Activated CD8-positive, alpha-beta memory T cell treated with anti-CD3 and anti-CD28 coated beads, Interleukin-2, amount 10 ng/mL, durations not matched to agents 7 days and 5 days (primary cell): ENCODE data around the gene SUDS3. TPM values are rescaled to one million over a fixed set of nuclear protein-coding genes. Genes with fewer than 3 reads are reported as not detected.

Source experiments
- ATAC-seq: fragments of 150-1000 bp; cut with Tn5 transposase; one replicate; pipeline ENCODE4 v1.10.0; 2021; ENCODE audit warnings: moderate library complexity
- CTCF ChIA-PET: fragments of 350-600 bp; sonication (Branson Sonifier 250); formaldehyde crosslinking; loops from one replicate; lab custom pipeline; 2021; ENCODE audit warnings: antibody characterized with exemption; lab: Charles Lee
- DNase-seq: peaks from one replicate; pipeline ENCODE4 v3.0.0-alpha.2; 2020
- H3K27ac Mint-ChIP-seq: one replicate; pipeline ENCODE4 v1.8.0; 2021; ENCODE audit warnings: mild to moderate bottlenecking, mixed read lengths
- H3K27me3 Mint-ChIP-seq: one replicate; pipeline ENCODE4 v1.8.0; 2021; ENCODE audit warnings: mixed read lengths
- H3K36me3 Mint-ChIP-seq: one replicate; pipeline ENCODE4 v1.8.0; 2021; ENCODE audit warnings: mild to moderate bottlenecking, mixed read lengths
- H3K4me1 Mint-ChIP-seq: one replicate; pipeline ENCODE4 v1.8.0; 2021; ENCODE audit warnings: mixed read lengths
- H3K4me3 Mint-ChIP-seq: one replicate; pipeline ENCODE4 v1.8.0; 2021; ENCODE audit warnings: mild to moderate bottlenecking, moderate library complexity, mixed read lengths
- H3K9me3 Mint-ChIP-seq: one replicate; pipeline ENCODE4 v1.8.0; 2022; ENCODE audit warnings: low read depth, mixed read lengths
- total RNA-seq, 2 experiments: library from RNA; stranded (reverse); gene quantifications; one replicate each; pipeline ENCODE4 v1.2.3, GENCODE V29; 2021

SUDS3 gene
- total RNA-seq = 10 to 100 TPM; 22.6 to 26.5 TPM

GRCh38 chr12:118376089-118377020 lies at the start of gene SUDS3:
Gene SUDS3 (plus strand): TSS chr12:118376555. CDS start chr12:118376692, 137 bp downstream.
- ATAC-seq = peak; percentile 35
- Mint-ChIP-seq H3K27ac (peak within 1 kb of the TSS; percentile 99), H3K9me3 (no peaks in the 10 kb centered on the region), H3K36me3 (peaks cover 5% of the 10 kb centered on the region), H3K4me3 (peak within 1 kb of the TSS; percentile 84), H3K27me3 (no peaks in the 10 kb centered on the region), H3K4me1 (peaks cover 36% of the 10 kb centered on the region)
- CTCF ChIA-PET = interaction anchor here (0.6 to 4.1 kb wide), 44 partner anchors 9 to 359 kb away, joined by 3 to 97 read pairs (median 5); partner anchors contain the start of genes PEBP1, RFC5 and WSB2
- peak; percentile 95 for DNase-seq

GRCh38 chr12:118326991-118327390 lies 49.4 kb upstream of the SUDS3 start:
- no peak for ATAC-seq
- H3K9me3 Mint-ChIP-seq = no peaks in the 10 kb centered on the region
- no peak overlapping the region for H3K4me3 Mint-ChIP-seq
- H3K4me1 Mint-ChIP-seq = peaks cover 6% of the 10 kb centered on the region
- no peak overlapping the region for H3K27ac Mint-ChIP-seq
- DNase-seq = no peak
- H3K27me3 Mint-ChIP-seq = no peaks in the 10 kb centered on the region
- CTCF ChIA-PET = no interaction called here
- H3K36me3 Mint-ChIP-seq = peaks cover 18% of the 10 kb centered on the region

DNA sequence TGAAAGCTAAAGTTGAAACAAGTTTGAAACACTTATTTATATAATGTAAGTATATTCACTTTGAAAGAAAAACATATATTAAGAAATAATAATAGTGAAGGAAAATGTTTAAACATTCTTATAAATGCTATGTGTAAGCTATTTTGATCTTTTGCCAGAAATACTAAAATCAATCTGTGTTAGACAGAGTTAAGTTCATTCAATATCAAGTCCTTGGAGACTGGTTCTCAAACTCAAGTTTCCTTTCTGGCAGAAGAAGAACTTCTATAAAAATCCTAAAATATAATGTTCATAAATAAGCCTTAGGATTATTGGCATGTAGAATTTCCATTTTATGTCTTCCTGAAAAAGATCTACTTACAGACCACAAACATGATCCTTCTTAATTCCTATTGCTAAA lies 49.0 kb upstream of the SUDS3 start:
- no peaks in the 10 kb centered on the region for H3K9me3 Mint-ChIP-seq
- peaks cover 18% of the 10 kb centered on the region for H3K36me3 Mint-ChIP-seq
- DNase-seq (no peak), ATAC-seq (no peak)
- no peaks in the 10 kb centered on the region for H3K27me3 Mint-ChIP-seq
- no peak overlapping the region for H3K4me3 Mint-ChIP-seq
- CTCF ChIA-PET = no interaction called here
- no peak overlapping the region for H3K27ac Mint-ChIP-seq
- peaks cover 6% of the 10 kb centered on the region for H3K4me1 Mint-ChIP-seq

- no peak overlapping the region for H3K27ac Mint-ChIP-seq
- H3K9me3 Mint-ChIP-seq = no peaks in the 10 kb centered on the region
- H3K4me1 Mint-ChIP-seq = peaks cover 10% of the 10 kb centered on the region
- peaks cover 29% of the 10 kb centered on the region for H3K36me3 Mint-ChIP-seq
- H3K4me3 Mint-ChIP-seq = no peak overlapping the region
- DNase-seq (no peak), ATAC-seq (no peak)
- CTCF ChIA-PET = no interaction called here
- H3K27me3 Mint-ChIP-seq = no peaks in the 10 kb centered on the region
Observed at GRCh38 chr12:118328486-118329330, 47.6 kb upstream of the SUDS3 start.

DNA sequence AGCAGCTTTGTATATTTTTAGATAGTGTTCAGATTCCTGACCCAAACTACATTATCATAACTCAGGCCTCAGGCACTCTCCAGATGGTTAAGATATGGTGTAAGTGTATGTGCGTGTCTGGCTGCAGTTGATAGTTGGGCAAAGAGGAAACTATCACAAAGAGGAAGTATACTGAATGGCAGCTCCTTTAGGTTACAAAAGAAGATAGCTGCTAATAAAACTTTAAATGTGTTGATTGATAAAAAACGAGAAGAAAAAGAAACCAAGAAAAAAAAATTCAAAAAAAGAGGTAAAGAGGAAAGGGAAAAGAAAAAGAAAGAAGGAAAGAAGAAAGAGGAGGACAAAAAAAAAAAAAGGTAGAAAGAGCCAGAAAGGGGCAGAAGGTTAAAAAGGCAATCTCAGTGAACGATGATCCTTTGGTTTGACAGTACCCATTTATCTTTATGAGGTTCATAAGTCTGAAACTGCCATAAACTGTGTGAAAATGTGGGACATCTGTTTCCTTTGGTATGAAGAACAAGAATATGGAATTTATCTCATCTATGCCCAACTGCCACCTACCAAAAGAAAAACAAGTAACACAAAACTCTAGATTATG lies 45.8 kb upstream of the SUDS3 start:
- Mint-ChIP-seq H3K9me3 (no peaks in the 10 kb centered on the region), H3K4me3 (no peak overlapping the region), H3K27me3 (no peaks in the 10 kb centered on the region), H3K27ac (no peak overlapping the region), H3K36me3 (peaks cover 32% of the 10 kb centered on the region), H3K4me1 (peaks cover 10% of the 10 kb centered on the region)
- CTCF ChIA-PET = no interaction called here
- ATAC-seq (no peak), DNase-seq (no peak)

- DNase-seq (no peak), ATAC-seq (no peak)
- no peaks in the 10 kb centered on the region for H3K27me3 Mint-ChIP-seq
- H3K27ac Mint-ChIP-seq = no peak overlapping the region
- H3K4me3 Mint-ChIP-seq = no peak overlapping the region
- CTCF ChIA-PET = interaction anchor here (0.8 to 1.2 kb wide), 3 partner anchors 25 to 44 kb away, joined by 3 to 5 read pairs (median 3); partner anchors contain the start of gene SUDS3
- no peaks in the 10 kb centered on the region for H3K9me3 Mint-ChIP-seq
- H3K36me3 Mint-ChIP-seq = peaks cover 31% of the 10 kb centered on the region
- H3K4me1 Mint-ChIP-seq = peaks cover 10% of the 10 kb centered on the region
Observed at GRCh38 chr12:118332511-118332910, 43.8 kb upstream of the SUDS3 start.

GRCh38 chr12:118334241-118334640 lies 42.1 kb upstream of the SUDS3 start:
- H3K4me3 Mint-ChIP-seq = no peak overlapping the region
- CTCF ChIA-PET = interaction anchor here (1.3 kb wide), 1 partner anchor 18 kb away, joined by 3 read pairs; no protein-coding TSS in a partner anchor
- DNase-seq = no peak

GRCh38 chr12:118334939-118335567 lies 41.3 kb upstream of the SUDS3 start:
- CTCF ChIA-PET = interaction anchor here (1.3 kb wide), 1 partner anchor 17 kb away, joined by 3 read pairs; no protein-coding TSS in a partner anchor
- H3K27ac Mint-ChIP-seq = no peak overlapping the region

More at GRCh38 chr12:118334241-118334640, 42.1 kb upstream of the SUDS3 start:
- ATAC-seq = no peak
- Mint-ChIP-seq H3K36me3 (peaks cover 31% of the 10 kb centered on the region), H3K27me3 (no peaks in the 10 kb centered on the region), H3K27ac (no peak overlapping the region), H3K4me1 (peaks cover 15% of the 10 kb centered on the region), H3K9me3 (no peaks in the 10 kb centered on the region)

DNA sequence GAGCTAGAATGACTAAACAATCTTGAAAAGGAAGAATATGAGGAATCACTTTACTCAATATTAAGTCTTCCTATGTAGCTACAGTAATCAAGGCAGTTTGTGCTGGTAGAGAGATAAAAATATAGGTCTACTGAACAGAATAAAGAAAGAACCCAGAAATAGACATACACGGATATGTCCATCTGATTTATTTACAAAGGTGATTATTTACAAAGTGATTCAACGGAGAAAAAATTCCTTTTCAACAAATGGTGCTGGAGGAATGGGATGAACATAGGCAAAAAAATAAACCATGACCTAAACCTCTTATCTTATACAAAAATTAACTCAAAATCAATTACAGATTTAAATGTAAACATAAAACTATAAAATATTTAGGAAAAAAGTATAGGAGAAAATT lies 40.2 kb upstream of the SUDS3 start:
- H3K27me3 Mint-ChIP-seq = no peaks in the 10 kb centered on the region
- no peak for ATAC-seq
- no peak overlapping the region for H3K4me3 Mint-ChIP-seq
- peaks cover 14% of the 10 kb centered on the region for H3K4me1 Mint-ChIP-seq
- H3K36me3 Mint-ChIP-seq = peaks cover 30% of the 10 kb centered on the region
- CTCF ChIA-PET = no interaction called here
- H3K27ac Mint-ChIP-seq = no peak overlapping the region
- no peak for DNase-seq
- H3K9me3 Mint-ChIP-seq = no peaks in the 10 kb centered on the region

More at GRCh38 chr12:118334939-118335567, 41.3 kb upstream of the SUDS3 start:
- no peaks in the 10 kb centered on the region for H3K9me3 Mint-ChIP-seq
- no peaks in the 10 kb centered on the region for H3K27me3 Mint-ChIP-seq
- DNase-seq = no peak
- H3K4me1 Mint-ChIP-seq = peaks cover 17% of the 10 kb centered on the region
- no peak overlapping the region for H3K4me3 Mint-ChIP-seq
- ATAC-seq = no peak
- H3K36me3 Mint-ChIP-seq = peaks cover 34% of the 10 kb centered on the region

DNA sequence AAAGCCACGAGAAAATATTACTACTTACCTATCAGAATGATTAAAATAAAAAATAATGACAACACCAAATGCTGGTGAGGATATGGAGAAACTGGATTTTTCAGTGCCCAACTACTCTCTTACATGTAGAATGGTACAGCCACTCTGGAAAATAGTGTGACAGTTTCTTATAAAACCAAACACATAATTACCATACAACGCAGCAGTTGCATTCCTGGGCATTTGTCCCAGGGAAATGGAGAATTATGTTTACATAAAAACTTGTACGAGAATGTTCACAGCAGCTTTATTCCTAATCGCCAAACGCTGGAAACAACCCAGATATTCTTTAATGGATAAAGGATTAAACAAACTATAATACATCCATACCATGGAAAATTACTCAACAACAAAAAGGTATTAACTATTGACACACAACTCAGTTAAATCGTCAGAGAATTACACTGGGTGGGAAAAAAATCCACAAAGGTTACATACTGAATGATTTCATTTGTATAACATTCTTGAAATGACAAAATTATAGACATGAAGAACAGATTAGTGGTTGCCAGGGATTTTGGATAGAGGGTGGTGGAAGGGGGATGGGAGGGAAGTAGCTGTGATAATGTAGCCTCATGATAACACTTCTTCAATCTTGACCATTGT lies 39.0 kb upstream of the SUDS3 start:
- Mint-ChIP-seq H3K4me3 (no peak overlapping the region), H3K27ac (no peak overlapping the region), H3K9me3 (no peaks in the 10 kb centered on the region), H3K27me3 (no peaks in the 10 kb centered on the region), H3K36me3 (peaks cover 30% of the 10 kb centered on the region), H3K4me1 (peaks cover 16% of the 10 kb centered on the region)
- DNase-seq (no peak), ATAC-seq (no peak)
- CTCF ChIA-PET = interaction anchor here (1.1 kb wide), 1 partner anchor 9 kb away, joined by 3 read pairs; no protein-coding TSS in a partner anchor

DNA sequence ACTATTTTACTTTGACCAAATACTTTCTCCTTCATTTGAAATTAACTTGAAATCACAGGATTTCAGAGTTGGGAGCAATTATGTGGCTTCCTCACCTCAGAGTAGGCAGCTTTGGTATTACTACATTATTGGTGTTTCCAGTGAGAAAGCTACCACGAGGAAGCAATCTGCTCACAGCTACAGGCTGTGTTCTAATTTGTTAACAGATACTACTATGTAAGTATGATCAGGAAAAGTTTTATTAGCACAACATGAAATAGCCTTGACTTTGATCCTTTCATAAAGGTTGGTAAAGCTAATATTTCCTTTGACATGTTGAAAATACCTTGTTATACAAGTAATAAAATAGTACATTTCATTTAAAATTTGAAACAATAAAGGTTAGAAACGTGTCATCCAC lies 34.3 kb upstream of the SUDS3 start:
- Mint-ChIP-seq H3K4me1 (peaks cover 12% of the 10 kb centered on the region), H3K27ac (no peak overlapping the region), H3K4me3 (no peak overlapping the region), H3K9me3 (no peaks in the 10 kb centered on the region), H3K36me3 (peaks cover 9% of the 10 kb centered on the region), H3K27me3 (no peaks in the 10 kb centered on the region)
- ATAC-seq (no peak), DNase-seq (no peak)
- CTCF ChIA-PET = interaction anchor here (0.7 kb wide), 1 partner anchor 178 kb away, joined by 4 read pairs; no protein-coding TSS in a partner anchor

GRCh38 chr12:118344829-118345228 lies 31.5 kb upstream of the SUDS3 start:
- no peak overlapping the region for H3K4me3 Mint-ChIP-seq
- no peak for DNase-seq
- no peaks in the 10 kb centered on the region for H3K9me3 Mint-ChIP-seq
- CTCF ChIA-PET = interaction anchor here (1.2 to 1.6 kb wide), 2 partner anchors 10 to 14 kb away, joined by 3 to 4 read pairs; no protein-coding TSS in a partner anchor
- H3K27ac Mint-ChIP-seq = no peak overlapping the region
- no peaks in the 10 kb centered on the region for H3K27me3 Mint-ChIP-seq
- ATAC-seq = no peak
- H3K36me3 Mint-ChIP-seq = peaks cover 8% of the 10 kb centered on the region
- H3K4me1 Mint-ChIP-seq = peaks cover 8% of the 10 kb centered on the region
